T-helper 2 cell treated with Interferon-gamma antibody and Interleukin-4, amounts not matched to agents 5 μg/mL and 100 μg/mL, for 36 hours (primary cell): ENCODE measurements around the gene C16orf74.

ENCODE experiments used
- DNase-seq: peaks from one replicate; pipeline ENCODE4 v3.0.0; 2021; ENCODE audit warnings: low spot score
- H3K27ac Mint-ChIP-seq: one replicate; pipeline ENCODE4 v1.8.0; 2021; ENCODE audit warnings: mild to moderate bottlenecking, mixed read lengths
- H3K27me3 Mint-ChIP-seq: one replicate; pipeline ENCODE4 v1.8.0; 2021; ENCODE audit warnings: low read depth, mixed read lengths
- H3K36me3 Mint-ChIP-seq: one replicate; pipeline ENCODE4 v1.8.0; 2021; ENCODE audit warnings: low read depth, mixed read lengths
- H3K4me1 Mint-ChIP-seq: one replicate; pipeline ENCODE4 v1.8.0; 2021; ENCODE audit warnings: low read depth, mixed read lengths
- H3K4me3 Mint-ChIP-seq: one replicate; pipeline ENCODE4 v1.8.0; 2022; ENCODE audit warnings: mild to moderate bottlenecking, moderate library complexity, mixed read lengths
- H3K9me3 Mint-ChIP-seq: one replicate; pipeline ENCODE4 v1.8.0; 2021; ENCODE audit warnings: mixed read lengths

The C16orf74 gene

DNA sequence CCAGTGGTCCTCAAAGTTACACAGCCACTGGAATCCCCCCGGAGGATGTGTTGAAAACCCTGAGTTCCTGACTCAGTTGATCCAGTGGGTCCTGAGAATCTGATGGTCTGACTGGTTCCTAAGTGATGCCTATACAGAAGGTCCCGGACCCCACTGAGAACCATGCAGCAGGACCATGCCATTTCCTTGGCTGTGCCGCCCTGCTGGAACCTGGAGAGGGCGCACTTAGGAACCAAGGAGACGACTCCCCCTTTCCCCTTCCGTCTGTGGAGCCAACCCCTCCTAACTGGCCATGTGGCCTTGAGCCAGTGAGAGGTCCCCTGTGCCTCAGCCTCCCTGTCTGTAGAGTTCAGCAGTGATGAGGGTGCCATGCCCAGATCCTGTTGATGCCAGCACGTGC is 22.0 kb downstream of the C16orf74 start:
- no peak overlapping the region for H3K4me3 Mint-ChIP-seq
- DNase-seq, result no peak
- no peaks in the 10 kb centered on the region for H3K27me3 Mint-ChIP-seq
- H3K4me1 Mint-ChIP-seq, result no peaks in the 10 kb centered on the region
- H3K27ac Mint-ChIP-seq, result no peak overlapping the region
- H3K9me3 Mint-ChIP-seq, result no peaks in the 10 kb centered on the region
- H3K36me3 Mint-ChIP-seq, result no peaks in the 10 kb centered on the region

DNA sequence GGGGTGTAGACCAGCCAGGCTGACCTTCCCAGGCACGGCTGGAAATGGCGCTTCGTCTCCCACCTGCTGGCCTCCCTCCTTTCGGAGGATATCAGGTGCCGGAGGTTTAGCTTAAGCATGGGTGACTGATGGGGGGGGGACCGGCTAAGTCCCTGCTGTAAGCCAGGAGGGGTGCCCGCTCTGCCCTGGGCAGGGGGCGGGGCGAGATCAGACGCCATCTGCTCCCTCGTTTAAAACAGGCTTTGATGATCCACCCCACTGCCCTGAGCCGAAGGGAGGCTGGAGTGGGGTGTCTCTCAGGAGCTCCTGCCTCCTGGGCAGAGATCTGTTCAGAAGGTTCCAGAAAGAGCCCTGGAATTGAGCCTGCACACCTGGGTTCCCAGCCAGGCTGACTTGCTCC is 26.0 kb downstream of the C16orf74 start:
- no peaks in the 10 kb centered on the region for H3K9me3 Mint-ChIP-seq
- no peak for DNase-seq
- no peaks in the 10 kb centered on the region for H3K36me3 Mint-ChIP-seq
- no peak overlapping the region for H3K4me3 Mint-ChIP-seq
- no peaks in the 10 kb centered on the region for H3K4me1 Mint-ChIP-seq
- no peaks in the 10 kb centered on the region for H3K27me3 Mint-ChIP-seq
- H3K27ac Mint-ChIP-seq, result no peak overlapping the region

DNA sequence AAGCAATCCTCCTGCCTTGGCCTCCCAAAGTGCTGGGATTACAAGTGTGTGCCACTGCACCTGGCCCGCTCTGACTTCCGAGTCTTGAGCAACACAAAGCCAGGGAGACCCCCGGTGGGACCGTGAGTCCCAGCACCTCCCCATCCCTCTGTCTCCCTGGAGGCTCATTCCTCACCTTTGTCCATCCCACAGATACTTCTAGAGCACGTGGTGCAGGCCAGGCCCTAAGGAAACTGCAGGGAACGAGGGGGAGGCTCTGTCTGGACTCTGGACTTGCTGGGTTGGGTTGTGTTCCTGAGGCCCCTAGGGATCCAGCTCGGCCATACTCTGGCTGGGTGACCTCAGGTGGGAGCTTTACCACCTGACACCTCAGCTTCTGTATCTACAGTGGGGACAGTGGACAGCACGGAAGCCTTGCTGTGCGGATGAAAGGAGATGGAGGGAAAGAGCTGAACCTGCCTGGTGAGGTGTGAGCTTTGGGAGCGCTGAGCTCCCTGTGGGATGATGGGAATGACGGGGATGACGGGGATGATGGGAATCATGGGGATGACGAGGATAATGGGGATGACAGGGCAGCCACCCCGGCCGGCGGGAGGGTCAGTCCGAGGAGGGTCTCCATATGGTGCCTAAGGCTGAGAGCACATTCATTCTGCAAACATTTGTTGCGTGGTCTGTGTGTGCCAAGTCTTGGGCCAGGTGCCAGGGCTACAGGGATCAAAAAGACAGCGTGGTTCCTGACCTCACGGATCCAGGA is 26.6 kb downstream of the C16orf74 start:
- Mint-ChIP-seq H3K27ac (no peak overlapping the region), H3K4me3 (no peak overlapping the region), H3K4me1 (no peaks in the 10 kb centered on the region), H3K27me3 (no peaks in the 10 kb centered on the region), H3K9me3 (no peaks in the 10 kb centered on the region), H3K36me3 (no peaks in the 10 kb centered on the region)
- DNase-seq, result no peak

DNA sequence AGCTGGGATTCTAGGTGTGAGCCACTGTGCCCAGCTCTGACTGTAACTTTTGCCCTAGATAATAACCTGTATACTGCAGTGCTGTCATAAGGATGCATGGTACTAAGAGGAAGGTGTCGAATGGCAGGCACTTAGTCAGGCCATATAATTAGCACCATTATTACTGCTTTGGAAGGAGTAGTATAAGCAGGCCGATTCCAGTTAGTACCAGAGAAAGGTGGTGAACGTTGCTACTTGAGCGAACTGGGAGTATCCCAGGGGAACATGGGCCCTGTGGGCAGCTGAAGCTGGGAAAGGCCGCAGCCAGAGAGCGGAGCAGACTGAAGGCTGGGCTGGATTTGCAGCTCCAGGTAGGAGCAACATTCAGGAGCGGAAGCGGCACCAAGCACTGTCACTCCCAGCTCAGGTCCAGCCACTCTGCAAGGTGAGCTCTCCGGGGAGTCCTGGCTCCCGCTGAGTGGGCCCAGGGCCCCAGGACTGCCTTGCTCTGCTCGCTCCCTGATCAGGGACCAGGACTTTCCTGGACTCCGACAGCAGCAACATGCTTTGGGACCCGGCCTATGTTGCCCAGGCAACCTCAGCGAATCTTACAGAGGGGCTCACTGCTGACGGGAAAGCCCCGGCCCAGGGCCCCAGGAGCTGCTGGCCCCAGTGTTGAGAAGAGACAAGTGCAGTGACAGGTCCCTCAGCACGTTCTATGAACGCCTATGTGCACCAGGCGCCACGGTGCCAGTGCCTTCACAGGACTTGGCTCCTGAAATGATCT is 28.6 kb downstream of the C16orf74 start:
- no peaks in the 10 kb centered on the region for H3K4me1 Mint-ChIP-seq
- H3K36me3 Mint-ChIP-seq, result no peaks in the 10 kb centered on the region
- no peaks in the 10 kb centered on the region for H3K9me3 Mint-ChIP-seq
- no peak overlapping the region for H3K4me3 Mint-ChIP-seq
- H3K27ac Mint-ChIP-seq, result no peak overlapping the region
- no peaks in the 10 kb centered on the region for H3K27me3 Mint-ChIP-seq
- no peak for DNase-seq

DNA sequence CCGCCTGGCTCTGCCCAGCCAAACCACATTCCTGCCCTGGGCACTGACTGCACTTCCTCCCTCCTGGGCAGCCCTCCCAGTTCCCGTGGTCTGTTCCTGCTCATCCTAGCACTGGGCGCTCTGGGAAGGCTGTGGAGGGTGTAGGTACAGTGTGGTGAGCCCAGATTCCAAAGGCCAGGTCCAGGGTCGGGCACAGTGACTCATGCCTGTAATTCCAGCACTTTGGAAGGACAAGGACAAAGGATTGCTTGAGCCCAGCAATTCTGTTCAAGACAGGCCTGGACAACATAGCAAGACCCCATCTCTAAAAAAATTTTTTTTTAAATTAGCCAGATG is 30.6 kb downstream of the C16orf74 start:
- Mint-ChIP-seq H3K9me3 (no peaks in the 10 kb centered on the region), H3K4me3 (no peak overlapping the region), H3K36me3 (no peaks in the 10 kb centered on the region), H3K27ac (no peak overlapping the region), H3K4me1 (no peaks in the 10 kb centered on the region), H3K27me3 (peaks cover 13% of the 10 kb centered on the region)
- no peak for DNase-seq

DNA sequence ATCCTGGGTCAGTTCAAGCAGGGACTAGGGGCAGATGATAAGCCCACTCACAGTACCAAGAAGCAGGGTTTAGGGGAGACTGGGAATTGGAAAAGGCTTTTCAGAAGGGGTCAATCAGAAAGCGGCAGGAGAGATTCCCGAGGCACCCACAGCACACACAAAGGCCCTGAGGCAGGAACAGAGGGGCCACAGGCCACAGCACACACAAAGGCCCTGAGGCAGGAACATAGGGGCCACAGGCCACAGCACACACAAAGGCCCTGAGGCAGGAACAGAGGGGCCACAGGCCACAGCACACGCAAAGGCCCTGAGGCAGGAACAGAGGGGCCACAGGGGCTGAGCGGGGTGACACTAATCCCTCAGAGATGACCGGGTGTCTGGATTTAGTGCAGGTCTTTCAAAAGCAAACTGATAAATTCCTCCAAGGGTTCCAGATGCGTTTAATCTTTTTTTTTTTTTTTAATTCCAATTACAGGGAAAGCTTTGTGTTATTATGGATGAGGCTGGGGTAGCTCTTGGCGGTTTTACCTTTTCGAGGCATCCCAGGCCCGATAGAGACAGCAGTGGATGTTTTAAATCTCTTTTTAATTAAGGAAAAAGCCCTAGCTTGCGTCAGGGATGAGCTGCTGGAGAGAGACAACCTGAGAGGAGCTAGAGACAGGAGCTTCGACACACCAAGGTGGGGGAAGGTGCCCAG is 31.1 kb downstream of the C16orf74 start:
- H3K4me3 Mint-ChIP-seq, result no peak overlapping the region
- no peaks in the 10 kb centered on the region for H3K4me1 Mint-ChIP-seq
- DNase-seq, result no peak
- no peaks in the 10 kb centered on the region for H3K36me3 Mint-ChIP-seq
- H3K9me3 Mint-ChIP-seq, result no peaks in the 10 kb centered on the region
- no peak overlapping the region for H3K27ac Mint-ChIP-seq
- peaks cover 17% of the 10 kb centered on the region for H3K27me3 Mint-ChIP-seq

DNA sequence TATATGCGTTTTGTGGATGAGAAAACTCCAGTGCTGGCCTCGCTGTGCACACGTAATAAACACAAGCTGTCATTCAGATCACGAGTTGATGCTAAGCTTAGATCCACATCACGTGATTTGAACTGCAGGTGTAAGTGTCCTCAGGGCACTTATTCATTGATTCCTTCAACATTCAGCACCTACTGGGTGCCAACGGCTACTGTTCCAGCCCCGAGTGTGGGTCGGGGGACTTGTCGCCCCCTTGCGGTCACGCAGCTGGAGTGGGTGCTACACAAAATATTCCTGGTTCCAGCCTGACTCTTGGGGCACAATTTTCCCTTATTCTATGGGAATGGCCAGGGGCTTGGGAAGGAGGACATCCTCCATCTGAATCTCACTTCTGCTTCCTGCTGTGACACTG is 32.2 kb downstream of the C16orf74 start:
- no peak overlapping the region for H3K27ac Mint-ChIP-seq

DNA sequence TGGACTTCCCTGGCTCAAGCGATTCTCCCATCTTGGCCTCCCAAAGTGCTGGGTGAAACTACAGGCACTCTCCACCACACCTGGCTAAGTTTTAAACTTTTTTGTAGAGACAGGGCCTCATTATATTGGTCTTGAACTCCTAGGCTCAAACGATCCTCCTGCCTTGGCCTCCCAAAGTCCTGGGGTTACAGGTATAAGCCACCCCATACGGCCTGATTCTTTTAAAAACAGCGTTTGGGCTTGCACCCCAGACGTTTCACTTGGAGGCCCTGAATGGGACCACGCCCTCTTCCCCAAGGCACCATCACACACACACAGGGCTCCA is 32.8 kb downstream of the C16orf74 start:
- Mint-ChIP-seq H3K9me3 (no peaks in the 10 kb centered on the region), H3K4me1 (no peaks in the 10 kb centered on the region), H3K27me3 (peaks cover 17% of the 10 kb centered on the region), H3K4me3 (no peak overlapping the region), H3K27ac (no peak overlapping the region), H3K36me3 (no peaks in the 10 kb centered on the region)
- DNase-seq, result no peak

More for the DNA sequence above, 32.2 kb downstream of the C16orf74 start:
- Mint-ChIP-seq H3K4me3 (no peak overlapping the region), H3K36me3 (no peaks in the 10 kb centered on the region), H3K27me3 (peaks cover 17% of the 10 kb centered on the region), H3K9me3 (no peaks in the 10 kb centered on the region), H3K4me1 (no peaks in the 10 kb centered on the region)
- DNase-seq, result no peak

DNA sequence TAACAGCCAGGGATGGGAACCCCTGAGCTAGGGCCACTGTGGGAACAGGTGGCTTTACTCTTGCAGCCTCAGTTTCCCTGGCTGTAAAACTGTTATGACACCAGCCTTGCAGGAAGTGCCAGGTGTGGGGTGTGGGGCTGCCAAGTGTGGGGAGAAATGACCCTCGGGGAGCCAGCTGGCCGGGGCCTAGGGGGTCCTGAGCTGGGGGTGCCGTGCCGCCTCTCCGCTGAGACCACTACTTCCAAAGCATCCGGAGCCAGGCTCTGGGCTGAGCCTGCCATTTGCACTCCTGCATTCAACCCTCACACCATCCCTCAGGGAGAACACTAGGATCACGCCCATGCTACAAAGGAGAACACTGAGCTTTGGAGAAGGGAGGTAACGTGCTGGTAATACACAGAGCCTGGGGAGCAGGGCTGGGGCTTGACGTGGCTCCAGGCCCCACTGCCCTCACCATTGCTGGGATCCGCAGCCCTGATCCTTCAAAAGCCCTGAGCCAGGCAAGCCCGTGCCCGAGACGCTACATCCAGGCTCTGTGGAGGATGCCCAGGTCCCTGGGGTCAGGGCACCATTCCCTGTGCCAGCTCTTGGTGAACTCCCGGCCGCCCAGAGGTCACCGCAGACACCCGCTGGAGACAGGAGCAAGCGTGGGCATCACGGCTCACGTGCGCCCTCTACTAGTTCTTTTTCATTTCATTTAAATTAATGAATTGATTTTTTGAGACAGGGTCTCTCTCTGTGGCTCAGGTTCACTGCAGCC is 33.3 kb downstream of the C16orf74 start:
- Mint-ChIP-seq H3K4me3 (no peak overlapping the region), H3K36me3 (no peaks in the 10 kb centered on the region), H3K27ac (no peak overlapping the region), H3K9me3 (no peaks in the 10 kb centered on the region), H3K27me3 (peaks cover 17% of the 10 kb centered on the region), H3K4me1 (no peaks in the 10 kb centered on the region)
- DNase-seq, result peak; percentile 30

DNA sequence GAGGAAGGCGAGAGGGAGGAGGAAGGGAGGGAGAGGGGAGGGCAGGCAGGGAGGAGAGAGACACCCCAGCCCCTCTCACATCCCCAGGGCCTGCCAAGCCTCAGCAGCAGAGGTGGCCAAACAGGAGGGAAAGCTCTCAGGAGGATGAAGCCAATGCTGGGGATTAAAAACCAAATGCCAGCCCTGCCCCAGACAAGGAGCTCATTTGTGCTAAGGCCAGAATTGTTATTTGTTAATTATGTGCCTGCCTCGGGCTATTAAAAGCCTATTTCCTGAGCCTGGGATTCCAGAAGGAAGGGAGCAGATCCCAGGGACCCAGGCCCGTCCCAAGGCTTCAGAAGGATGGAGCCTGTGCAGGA is 34.2 kb downstream of the C16orf74 start:
- Mint-ChIP-seq H3K4me1 (no peaks in the 10 kb centered on the region), H3K27ac (no peak overlapping the region), H3K36me3 (no peaks in the 10 kb centered on the region), H3K9me3 (no peaks in the 10 kb centered on the region), H3K27me3 (peaks cover 17% of the 10 kb centered on the region), H3K4me3 (no peak overlapping the region)
- no peak for DNase-seq

DNA sequence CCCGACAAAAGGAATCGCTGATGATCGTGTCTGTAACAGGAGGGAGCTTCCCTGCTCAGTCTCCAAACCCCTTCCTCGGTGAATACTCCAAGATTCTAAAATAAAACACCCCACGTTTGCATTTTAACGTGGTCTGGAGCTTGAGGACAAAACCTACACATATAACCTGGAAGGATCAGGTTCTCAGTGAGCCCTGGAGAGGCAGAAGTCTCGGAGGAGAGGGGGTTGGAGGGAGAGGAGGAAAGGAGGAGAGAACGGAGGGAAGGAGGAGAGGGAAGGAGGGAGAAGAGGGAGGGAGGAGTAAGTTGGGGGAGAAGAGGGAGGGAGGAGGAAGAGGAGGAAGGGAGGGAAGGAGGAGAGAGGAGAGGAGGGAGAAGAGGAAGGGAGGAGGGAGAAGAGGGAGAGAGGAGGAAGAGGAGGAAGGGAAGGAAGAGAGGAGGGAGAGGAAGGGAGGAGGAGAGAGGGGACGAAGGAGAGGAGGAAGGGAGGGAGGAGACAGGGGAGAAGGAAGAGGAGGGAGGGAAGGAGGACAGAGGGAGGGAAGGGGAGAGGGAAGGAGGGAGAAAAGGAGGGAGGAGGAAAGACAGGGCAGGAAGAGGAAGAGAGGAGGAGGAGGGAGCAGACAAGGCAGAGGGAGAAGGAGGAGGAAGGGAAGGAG is 34.7 kb downstream of the C16orf74 start:
- H3K9me3 Mint-ChIP-seq, result no peaks in the 10 kb centered on the region
- no peak overlapping the region for H3K4me3 Mint-ChIP-seq
- no peaks in the 10 kb centered on the region for H3K4me1 Mint-ChIP-seq
- H3K36me3 Mint-ChIP-seq, result no peaks in the 10 kb centered on the region
- DNase-seq, result no peak
- H3K27me3 Mint-ChIP-seq, result peaks cover 17% of the 10 kb centered on the region
- no peak overlapping the region for H3K27ac Mint-ChIP-seq

DNA sequence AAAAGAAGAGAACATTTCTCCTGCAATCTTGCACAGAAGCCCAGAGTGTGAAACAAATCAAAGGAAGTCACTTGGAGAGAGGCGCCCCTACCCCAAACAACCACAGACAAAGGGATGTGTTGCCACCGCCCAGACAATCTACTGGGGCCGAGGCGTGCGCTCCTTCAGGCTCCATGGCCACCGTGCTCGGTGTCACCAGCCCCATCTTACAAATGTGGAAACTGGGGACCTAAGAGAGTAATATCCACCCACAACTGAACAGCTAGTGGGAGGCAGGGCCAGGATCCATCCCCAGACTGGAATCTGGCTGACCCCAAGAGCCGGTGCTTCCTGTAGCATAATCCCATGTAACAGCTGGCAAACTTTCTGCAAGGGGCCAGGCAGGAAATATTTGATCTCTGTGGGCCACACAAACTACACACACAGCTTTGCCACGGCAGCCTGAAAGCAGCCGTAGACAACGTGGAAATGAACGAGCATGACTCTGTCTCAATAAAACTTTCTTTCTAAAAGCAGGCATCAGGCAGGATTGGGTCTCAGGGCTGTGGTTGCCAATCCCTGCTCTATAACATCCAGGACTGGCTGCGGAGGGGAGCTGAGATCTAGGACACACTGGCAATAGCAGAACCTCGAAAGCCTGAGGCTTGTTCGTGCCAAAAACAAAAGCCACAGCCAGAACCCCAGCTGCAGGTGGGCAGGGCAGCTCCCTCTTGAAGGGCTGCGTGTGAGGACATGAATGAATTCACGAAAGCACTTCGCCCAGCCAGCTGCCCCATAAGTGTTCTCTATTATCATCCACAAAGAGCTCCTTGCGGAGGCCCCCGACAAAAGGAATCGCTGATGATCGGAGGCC is 35.5 kb downstream of the C16orf74 start:
- Mint-ChIP-seq H3K9me3 (no peaks in the 10 kb centered on the region), H3K4me1 (no peaks in the 10 kb centered on the region), H3K27ac (no peak overlapping the region), H3K4me3 (no peak overlapping the region), H3K27me3 (peaks cover 17% of the 10 kb centered on the region), H3K36me3 (no peaks in the 10 kb centered on the region)
- no peak for DNase-seq

DNA sequence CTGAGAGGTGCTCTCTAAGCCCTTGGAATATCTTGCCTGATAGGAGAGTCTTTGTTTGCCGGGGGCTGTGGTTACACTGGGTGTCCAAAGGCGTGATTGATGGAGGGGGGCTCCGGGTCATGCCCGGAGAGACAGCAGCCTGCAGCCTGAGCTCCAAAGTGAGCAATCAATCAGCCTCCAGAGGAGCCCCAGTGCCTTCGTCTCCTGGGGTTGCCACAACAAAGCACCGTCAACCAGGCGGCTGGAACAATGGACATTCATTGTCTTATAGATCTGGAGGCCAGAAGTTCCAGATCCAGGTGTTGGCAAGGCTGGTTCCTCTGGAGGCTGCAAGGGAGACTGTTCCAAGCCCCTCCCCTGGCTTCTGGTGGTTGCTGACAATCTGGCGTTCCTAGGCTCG is 38.1 kb downstream of the C16orf74 start:
- H3K4me1 Mint-ChIP-seq, result no peaks in the 10 kb centered on the region
- H3K36me3 Mint-ChIP-seq, result no peaks in the 10 kb centered on the region
- no peaks in the 10 kb centered on the region for H3K9me3 Mint-ChIP-seq
- H3K27ac Mint-ChIP-seq, result no peak overlapping the region
- H3K27me3 Mint-ChIP-seq, result peaks cover 17% of the 10 kb centered on the region
- H3K4me3 Mint-ChIP-seq, result no peak overlapping the region
- DNase-seq, result no peak
